GM18507 (cell line): Measurements from ENCODE around the gene KDM6A.

Experiments
- DNase-seq: peaks from one replicate; pipeline ENCODE4 v3.0.0; 2011; ENCODE audit warnings: low read depth; ENCODE audit not compliant: insufficient read length; ENCODE audit errors: extremely low spot score
- FAIRE-seq: peaks from 2 replicates; lab custom pipeline; 2011; peaks lifted over from hg19 to GRCh38; lab: Jason Lieb, UNC

Gene KDM6A

DNA sequence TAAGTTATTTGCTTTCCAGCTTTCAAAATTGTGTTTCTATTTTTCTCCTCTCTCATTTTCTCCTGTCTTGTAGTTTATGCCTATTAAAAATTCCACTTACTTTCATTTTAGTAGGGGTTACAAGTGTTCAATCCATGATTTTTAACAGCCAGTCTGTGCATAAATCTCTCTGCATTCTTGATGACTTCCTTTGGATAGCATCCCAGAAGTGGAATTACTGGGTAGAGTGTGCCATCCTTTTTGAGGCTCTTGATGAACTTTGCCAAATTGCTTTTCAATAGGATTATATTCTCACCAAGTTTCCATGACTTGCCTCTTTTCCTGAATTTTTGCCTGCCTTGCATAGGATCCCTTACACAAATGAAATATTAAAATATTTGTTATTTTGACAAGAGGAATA, 269.2 kb downstream of the KDM6A start:
- no peak for DNase-seq
- FAIRE-seq, result no peak

DNA sequence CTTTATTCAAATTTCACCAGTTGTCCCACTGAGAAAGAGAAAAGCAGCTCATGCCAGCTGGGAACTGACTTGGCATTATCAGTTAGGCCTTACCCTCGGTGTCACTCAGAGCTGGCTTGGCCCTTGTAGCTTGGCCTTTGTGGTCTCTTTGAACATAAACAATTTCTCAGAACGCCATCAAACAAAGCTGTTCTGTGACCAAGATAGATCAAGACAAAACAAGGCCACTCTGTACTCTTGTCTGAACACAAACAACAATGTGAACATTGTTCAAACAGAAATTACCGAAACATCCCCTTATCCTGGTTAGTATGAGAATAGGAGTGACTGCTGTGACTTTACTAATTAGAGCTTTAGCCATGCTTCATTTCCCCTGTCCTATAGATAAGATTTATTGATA, 270.5 kb downstream of the KDM6A start:
- DNase-seq, result no peak
- no peak for FAIRE-seq

DNA sequence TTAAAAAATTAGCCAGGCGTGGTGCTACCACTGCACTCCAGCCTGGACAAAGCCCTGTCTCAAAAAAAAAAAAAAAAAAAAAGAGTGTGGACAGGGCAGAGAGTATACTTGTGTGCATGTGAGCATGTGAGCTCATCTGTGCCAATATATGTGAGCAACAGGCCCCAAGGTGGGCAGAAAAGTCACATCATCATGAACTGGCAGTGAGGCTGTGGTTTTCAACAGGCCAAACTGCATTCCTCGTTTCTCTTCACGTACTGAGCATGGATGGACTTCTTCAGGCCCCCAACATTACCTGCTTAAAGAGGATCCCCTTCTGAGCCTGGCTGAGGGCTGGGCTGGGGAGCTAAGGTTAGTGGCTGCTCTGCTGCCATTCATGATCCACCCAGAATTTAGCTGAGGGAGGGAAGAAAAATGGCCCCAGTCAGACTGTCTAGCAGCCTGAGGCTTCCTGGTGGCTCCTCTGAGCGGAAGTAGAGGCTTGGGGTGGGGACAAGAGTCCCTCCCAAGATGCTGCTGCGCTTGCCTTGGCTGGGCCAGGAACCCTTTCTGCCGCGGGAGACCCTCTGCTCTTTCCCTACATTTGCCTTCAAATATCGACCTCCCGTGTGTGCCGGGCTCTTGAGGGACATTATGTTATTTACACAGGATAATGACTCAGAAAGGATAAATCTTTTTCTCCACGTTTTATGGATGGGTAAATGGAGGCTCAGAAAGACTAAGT, 272.7 kb downstream of the KDM6A start:
- DNase-seq, result no peak
- FAIRE-seq, result no peak

DNA sequence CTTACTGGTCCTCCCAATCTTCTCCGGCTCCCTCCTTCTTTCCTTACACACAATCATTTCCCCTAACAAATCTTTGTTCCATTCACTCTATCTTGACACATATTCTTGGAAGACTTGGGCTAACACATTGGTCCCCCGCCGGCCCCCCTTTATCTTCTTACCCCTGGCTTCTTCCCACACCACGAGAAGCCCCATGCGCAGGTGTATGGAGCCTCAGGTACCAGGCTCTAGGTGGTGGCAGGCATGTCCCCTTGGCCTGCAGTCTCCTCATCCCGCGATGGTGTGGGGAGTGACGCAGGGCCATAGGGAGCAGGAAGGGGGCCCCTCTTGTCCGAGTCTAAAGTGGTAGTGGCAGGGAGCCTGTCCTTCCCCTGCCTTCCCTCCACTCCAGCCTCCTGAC, 277.8 kb downstream of the KDM6A start:
- DNase-seq (no peak), FAIRE-seq (no peak)

DNA sequence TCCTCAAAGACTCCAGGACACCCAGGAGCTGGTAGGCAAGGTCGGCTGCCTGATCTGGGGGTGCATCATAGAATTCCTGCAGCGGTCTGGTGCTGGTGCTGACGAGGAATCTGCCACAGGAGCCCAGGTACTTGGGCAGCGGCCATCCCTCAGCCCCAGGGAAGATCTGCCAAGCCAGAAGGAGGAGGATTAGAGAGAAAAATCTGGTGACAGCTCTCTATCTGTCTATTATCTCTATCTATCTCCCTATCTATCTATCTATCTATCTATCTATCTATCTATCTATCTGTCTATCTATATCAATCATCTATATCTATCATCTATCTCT, 281.0 kb downstream of the KDM6A start:
- DNase-seq, result no peak
- FAIRE-seq, result no peak

DNA sequence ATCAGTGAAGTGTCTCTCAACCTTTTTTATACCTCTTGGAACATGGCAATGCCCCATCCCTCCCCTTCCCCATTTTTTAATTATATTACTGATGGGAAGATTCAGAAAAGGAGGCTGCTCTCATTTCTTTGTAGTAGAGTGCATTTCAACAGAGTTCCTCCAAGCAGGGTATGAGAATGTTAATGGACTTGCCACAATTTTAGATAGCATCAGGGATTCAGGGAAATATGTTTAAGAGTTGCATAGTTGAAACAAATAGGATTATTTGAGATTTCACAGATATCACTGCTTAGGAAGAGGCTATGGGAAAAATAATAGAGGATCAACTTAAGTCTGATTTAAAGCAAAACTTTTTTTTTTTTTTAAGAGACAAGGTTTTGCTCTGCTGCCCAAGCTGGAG, 281.5 kb downstream of the KDM6A start:
- DNase-seq (no peak), FAIRE-seq (no peak)

DNA sequence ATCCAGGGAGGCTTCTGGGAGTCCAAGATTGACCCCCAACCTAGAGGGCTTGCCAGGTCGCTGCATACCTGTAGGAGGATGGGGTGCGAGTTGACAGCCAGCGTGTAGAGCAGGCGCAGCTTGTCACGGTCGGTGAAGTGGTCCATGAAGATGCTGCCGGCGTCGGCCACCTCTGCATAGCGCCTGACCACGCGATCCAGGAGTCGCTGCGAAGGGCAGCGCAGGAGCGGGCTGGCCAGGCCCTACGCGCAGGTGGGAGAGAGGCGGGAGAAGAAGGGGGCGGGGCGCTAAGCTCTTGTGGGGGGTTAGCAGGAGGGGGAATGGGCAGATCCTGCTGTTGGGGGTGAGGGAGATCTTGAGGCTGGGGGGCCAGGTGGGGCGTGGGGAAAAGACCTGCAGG, 284.7 kb downstream of the KDM6A start:
- DNase-seq, result no peak
- FAIRE-seq, result no peak
